ENCODE measurements around the gene F10.

Gene F10

DNA sequence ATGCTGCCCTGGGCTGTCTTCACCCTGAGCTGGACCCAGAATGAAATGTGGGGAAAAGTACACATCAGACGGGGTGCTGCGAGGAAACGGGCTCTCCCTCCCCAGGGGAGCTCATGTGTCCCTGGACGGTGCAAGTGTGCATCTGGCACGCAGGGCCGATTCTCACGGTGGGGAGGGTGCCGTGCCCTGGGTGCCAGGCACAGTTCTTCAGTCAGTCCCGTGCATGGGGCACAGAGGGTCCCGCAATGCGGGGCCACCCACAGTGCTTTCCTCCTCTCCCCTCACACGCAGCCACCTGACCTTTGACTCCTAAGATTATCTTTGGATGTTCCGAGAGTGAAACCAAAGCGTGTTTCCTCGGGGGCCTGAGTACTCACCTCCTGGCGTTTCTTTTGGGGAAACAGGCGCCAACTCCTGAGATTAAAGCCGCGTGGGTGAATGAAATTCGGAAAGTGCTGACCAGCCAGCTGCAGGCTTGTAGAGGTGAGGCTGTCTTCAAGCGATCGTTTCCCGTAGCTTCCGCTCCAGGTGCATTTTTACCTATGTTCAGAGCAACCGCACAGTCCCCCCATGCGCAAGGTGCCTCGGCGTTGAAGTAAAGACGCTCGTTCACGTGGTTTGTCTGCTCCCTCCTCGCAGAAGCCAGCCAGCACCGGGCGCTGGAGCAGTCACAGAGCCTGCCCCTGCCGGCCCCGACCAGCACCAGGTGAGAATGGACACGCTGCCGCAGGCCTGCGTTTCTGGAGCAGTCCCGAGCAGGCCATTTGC lies 34.5 kb upstream of the F10 start:
- H3K27ac ChIP-seq = no peak overlapping the region
- TF ChIP-seq, protein P1, sequence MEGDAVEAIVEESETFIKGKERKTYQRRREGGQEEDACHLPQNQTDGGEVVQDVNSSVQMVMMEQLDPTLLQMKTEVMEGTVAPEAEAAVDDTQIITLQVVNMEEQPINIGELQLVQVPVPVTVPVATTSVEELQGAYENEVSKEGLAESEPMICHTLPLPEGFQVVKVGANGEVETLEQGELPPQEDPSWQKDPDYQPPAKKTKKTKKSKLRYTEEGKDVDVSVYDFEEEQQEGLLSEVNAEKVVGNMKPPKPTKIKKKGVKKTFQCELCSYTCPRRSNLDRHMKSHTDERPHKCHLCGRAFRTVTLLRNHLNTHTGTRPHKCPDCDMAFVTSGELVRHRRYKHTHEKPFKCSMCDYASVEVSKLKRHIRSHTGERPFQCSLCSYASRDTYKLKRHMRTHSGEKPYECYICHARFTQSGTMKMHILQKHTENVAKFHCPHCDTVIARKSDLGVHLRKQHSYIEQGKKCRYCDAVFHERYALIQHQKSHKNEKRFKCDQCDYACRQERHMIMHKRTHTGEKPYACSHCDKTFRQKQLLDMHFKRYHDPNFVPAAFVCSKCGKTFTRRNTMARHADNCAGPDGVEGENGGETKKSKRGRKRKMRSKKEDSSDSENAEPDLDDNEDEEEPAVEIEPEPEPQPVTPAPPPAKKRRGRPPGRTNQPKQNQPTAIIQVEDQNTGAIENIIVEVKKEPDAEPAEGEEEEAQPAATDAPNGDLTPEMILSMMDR (conservative IDR thresholded peaks at IDR 0.05; ENCODE audit: low read depth, low read length) = no peak
- H4K20me1 ChIP-seq (ENCODE audit: insufficient read depth) = no peaks in the 10 kb centered on the region
- H3K4me1 ChIP-seq (ENCODE audit: low read depth, poor library complexity, severe bottlenecking) = no peaks in the 10 kb centered on the region
- H3K79me2 ChIP-seq (ENCODE audit: insufficient read depth, low read depth) = no peaks in the 10 kb centered on the region
- no peak overlapping the region for H3K9ac ChIP-seq
- no peaks in the 10 kb centered on the region for H3K27me3 ChIP-seq (ENCODE audit: insufficient read depth, low read depth)
- H3K4me2 ChIP-seq = no peak overlapping the region
- H2AFZ ChIP-seq (ENCODE audit: low read depth) = no peak overlapping the region
- no peaks in the 10 kb centered on the region for H3K36me3 ChIP-seq (ENCODE audit: insufficient read depth)
- H3K4me3 ChIP-seq (IDR thresholded peaks at IDR 0.05; ENCODE audit: insufficient read depth, low read depth, low read length) = no peak overlapping the region

DNA sequence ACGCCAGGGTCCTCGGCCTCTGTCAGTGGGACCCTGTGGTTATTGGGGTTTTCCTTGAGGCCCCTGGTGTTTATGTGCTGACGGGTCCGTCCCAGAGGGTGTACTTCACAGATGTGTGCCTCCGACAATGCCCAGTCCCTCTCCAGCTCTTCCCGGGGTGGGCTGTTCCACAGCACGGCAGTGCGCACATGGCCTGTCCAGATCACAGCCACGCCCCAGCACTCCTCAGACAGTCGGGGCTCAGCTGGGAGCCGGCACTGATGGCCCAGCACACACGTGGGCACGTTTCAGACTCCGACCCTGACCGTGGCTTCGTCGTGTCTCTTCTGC lies 33.9 kb upstream of the F10 start:
- Histone ChIP-seq H4K20me1 (ENCODE audit: insufficient read depth) (no peaks in the 10 kb centered on the region), H2AFZ (ENCODE audit: low read depth) (no peak overlapping the region), H3K4me3 (IDR thresholded peaks at IDR 0.05; ENCODE audit: insufficient read depth, low read depth, low read length) (no peak overlapping the region), H3K79me2 (ENCODE audit: insufficient read depth, low read depth) (no peaks in the 10 kb centered on the region), H3K9ac (no peak overlapping the region), H3K4me2 (no peak overlapping the region), H3K27me3 (ENCODE audit: insufficient read depth, low read depth) (no peaks in the 10 kb centered on the region), H3K36me3 (ENCODE audit: insufficient read depth) (no peaks in the 10 kb centered on the region), H3K4me1 (ENCODE audit: low read depth, poor library complexity, severe bottlenecking) (no peaks in the 10 kb centered on the region), H3K27ac (no peak overlapping the region)
- TF ChIP-seq, protein P1 (conservative IDR thresholded peaks at IDR 0.05; ENCODE audit: low read depth, low read length) = no peak

DNA sequence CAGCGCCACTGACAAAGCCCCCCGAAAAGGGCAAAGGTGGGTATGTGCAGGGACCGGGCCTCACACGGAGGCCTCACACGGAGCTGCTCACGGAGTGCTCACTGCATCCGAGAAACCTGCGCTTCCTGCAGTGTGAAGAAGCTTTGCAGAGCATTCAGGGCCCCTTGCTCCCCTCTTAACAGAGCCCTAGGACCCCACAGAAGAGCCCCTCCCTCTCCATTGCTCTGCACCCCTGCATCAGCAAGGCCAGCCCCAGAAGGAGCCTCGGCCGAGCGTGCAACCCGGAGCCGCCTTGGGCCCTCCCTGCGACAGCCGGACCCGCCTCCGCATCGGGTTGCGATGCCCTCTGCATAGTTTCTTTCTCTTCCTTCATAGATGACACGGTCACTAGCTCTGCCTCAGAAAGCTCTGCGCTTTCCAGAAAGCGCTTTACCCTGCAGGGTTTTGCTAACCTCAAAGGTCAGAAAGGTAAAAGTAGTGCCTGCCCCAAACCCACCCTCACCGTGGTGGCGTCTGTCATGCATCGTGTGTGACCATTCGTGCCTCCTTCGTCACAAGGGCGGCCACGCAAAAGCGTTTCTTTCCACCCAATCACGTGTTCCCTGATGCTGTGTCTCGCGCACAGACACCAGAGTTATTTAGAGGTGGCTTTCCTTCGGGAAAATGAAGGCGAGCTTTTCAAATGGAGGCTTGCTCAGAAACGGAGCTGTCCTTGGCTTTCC lies 32.7 kb upstream of the F10 start:
- Histone ChIP-seq H3K79me2 (ENCODE audit: insufficient read depth, low read depth) (no peaks in the 10 kb centered on the region), H3K4me2 (no peak overlapping the region), H4K20me1 (ENCODE audit: insufficient read depth) (no peaks in the 10 kb centered on the region), H2AFZ (ENCODE audit: low read depth) (no peak overlapping the region), H3K4me3 (IDR thresholded peaks at IDR 0.05; ENCODE audit: insufficient read depth, low read depth, low read length) (no peak overlapping the region), H3K27ac (no peak overlapping the region), H3K36me3 (ENCODE audit: insufficient read depth) (no peaks in the 10 kb centered on the region), H3K9ac (no peak overlapping the region), H3K27me3 (ENCODE audit: insufficient read depth, low read depth) (no peaks in the 10 kb centered on the region), H3K4me1 (ENCODE audit: low read depth, poor library complexity, severe bottlenecking) (no peaks in the 10 kb centered on the region)
- TF ChIP-seq, protein P1 (conservative IDR thresholded peaks at IDR 0.05; ENCODE audit: low read depth, low read length) = no peak

DNA sequence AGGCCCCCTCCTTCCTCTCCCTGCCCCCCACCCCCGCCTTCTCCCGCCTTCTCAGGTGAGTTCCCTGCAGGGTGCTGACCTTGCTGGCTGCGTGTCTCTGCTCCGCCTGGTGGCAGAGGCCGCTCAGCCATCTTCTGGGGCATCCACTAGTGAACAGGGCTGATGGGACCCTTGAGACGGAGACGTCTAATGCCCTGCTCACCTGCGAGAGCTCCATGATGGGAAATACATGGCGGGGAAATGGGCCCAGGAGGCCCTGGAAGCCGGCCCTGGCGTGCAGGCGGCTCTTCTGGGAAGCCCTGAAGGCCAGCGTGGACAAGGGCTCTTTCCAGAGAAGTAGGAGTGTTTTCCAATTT lies 32.2 kb upstream of the F10 start:
- H3K4me3 ChIP-seq (IDR thresholded peaks at IDR 0.05; ENCODE audit: insufficient read depth, low read depth, low read length) = no peak overlapping the region
- H3K27me3 ChIP-seq (ENCODE audit: insufficient read depth, low read depth) = no peaks in the 10 kb centered on the region
- H3K4me2 ChIP-seq = no peak overlapping the region
- no peaks in the 10 kb centered on the region for H3K4me1 ChIP-seq (ENCODE audit: low read depth, poor library complexity, severe bottlenecking)
- TF ChIP-seq, protein P1 (conservative IDR thresholded peaks at IDR 0.05; ENCODE audit: low read depth, low read length) = no peak
- H3K36me3 ChIP-seq (ENCODE audit: insufficient read depth) = no peaks in the 10 kb centered on the region
- H4K20me1 ChIP-seq (ENCODE audit: insufficient read depth) = no peaks in the 10 kb centered on the region
- no peak overlapping the region for H3K9ac ChIP-seq
- H3K79me2 ChIP-seq (ENCODE audit: insufficient read depth, low read depth) = no peaks in the 10 kb centered on the region
- no peak overlapping the region for H2AFZ ChIP-seq (ENCODE audit: low read depth)
- H3K27ac ChIP-seq = no peak overlapping the region
